ENCODE results near the gene SIN3A.
"Not testable (repeated sequence)": the region's sequence is repeated elsewhere in the genome, so short reads cannot be mapped to it uniquely, and the experiment has no call there.

The SIN3A gene

DNA sequence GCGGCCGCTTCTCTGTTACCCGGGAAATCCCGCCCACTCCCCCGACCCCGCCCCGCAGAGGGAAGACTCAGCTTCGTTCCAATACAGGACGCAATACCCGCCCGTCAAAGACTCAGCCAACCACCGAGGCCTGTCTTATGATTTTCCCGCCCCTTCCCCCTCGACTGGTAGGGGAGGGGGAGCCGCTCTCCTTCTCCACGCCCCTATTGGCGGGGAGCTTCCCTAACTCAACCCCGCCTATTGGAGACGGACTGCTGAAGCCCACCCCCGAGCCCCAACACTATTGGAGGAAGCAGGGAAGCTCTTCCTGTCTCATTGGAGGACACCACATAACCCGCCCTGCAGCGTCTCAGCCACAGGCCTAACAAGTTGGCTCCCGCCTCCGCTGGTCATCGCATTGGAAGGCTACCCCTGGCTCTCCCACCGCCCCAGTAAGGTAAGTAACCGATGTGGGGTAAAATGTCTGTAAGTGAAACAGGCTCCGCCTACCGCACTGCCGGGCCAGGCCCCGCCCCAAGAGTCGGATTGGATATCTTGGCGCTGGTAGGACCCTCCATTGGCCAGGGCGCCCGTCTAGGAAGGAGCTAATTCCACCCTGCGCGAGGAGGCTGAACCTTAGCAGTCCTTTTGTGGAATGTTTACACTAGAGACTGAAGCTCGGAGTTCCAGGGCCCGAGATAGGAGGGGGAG lies at the start of gene SIN3A:
SIN3A (minus strand) TSS at position 17 of the 690 bp plus-strand sequence. CDS start 21,315 bp downstream, outside the sequence.
- peak; percentile 99 for DNase-seq

DNA sequence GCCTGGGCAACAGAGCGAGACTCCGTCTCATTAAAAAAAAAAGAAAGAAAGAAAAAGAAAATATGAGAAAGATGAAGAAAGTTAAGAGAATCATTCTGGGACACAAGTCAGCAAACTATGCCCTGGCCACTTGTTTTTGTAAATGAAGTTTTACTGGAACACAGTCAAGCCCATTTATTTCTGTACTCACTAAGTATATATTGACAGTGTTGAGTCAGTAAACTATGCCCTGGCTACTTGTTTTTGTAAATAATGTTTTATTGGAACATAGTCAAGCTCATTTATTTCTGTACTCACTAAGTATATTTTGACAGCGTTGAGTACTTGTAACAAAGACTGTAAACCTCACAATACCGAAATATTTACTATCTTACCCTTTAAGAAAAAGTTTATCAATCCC lies 42.2 kb upstream of the SIN3A start:
- no peak for DNase-seq

DNA sequence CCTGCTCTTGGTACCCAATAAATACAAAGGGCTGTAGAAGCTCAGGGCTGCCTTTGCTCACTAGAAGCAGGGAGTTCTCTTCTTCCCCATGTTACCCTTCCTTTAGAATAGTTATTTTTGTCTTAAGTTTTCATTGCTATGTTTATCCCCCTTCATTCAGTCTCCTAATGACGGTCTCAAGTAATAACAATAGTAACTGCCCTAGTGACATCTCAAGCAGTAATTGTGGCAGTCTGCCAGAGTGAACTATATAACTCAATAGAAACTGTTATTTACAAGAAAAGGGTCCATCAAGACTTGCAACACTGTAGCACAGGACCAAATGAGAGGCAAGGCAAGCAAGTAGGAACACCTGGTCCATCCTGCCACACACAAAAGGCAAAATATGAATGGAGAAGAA lies 32.5 kb upstream of the SIN3A start:
- no peak for DNase-seq

DNA sequence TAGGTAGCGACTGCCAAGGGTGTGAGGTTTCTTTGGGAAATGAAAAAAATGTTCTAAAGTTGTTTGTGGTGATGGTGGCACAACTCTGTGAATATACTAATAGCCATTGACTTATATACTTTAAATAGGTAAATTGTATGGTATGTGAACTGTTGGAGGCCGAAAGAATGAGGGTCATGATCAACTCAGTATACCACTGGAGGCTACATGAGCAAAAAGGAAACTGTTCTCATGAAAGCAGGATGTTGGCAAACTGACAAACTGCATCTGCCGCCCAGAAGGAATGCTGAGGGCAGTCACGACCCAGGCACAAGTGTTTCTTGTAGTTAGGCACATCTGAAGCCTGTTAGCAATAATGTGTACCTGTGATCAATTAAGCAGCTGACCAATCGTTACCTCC lies 32.1 kb upstream of the SIN3A start:
- not testable (repeated sequence) for DNase-seq

DNA sequence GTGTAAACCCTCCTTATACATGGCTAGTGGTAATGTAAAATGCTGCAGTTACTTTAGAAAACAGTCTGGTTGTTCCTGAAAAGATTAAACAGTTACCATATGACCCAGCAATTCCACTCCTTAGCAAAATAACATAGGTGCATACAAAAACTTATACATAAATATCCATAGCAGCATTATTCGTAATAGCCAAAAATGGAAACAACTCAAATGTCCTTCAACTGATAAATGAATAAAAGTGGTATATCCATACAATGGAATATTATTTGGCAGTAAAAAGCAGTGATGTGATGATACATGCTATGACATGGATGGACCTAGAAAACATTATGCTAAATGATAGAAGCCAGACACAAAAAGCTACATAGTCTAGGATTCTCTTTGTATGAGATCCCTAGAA lies 31.6 kb upstream of the SIN3A start:
- no peak for DNase-seq

DNA sequence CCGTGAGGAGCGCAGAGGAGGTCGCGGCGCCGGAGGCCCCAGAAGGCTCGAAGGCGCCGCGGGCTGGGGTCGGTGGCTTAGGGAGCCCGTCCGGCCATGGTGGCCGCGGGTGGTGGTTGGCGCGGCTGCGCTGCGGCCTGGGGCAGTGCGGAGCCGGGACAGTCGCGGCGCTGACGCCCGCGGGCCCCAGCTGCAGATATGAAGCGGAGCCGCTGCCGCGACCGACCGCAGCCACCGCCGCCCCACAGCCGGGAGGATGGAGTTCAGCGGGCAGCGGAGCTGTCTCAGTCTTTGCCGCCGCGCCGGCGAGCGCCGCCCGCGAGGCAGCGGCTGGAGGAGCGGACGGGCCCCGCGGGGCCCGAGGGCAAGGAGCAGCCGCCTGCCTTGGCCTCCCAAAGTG lies 29.0 kb upstream of the SIN3A start:
- DNase-seq, result not testable (repeated sequence)

DNA sequence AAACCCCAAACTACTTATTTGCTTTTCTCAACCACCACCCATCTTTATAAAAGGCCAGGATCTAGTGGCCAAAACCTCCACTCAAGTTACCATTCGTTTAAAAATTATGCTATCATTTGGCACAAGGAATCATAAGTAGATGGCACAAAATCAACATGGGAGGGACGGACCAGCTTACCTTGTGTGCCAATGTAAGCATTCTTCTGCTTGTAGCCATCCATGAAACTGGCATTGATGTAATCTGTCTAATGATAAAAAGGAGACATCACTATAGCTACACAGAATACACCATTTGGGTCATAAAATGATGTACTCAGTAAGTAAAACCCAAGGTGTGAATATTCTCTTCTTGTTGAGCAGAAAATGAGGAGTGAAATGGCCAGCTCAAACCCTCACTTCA lies 28.2 kb upstream of the SIN3A start:
- DNase-seq, result no peak

DNA sequence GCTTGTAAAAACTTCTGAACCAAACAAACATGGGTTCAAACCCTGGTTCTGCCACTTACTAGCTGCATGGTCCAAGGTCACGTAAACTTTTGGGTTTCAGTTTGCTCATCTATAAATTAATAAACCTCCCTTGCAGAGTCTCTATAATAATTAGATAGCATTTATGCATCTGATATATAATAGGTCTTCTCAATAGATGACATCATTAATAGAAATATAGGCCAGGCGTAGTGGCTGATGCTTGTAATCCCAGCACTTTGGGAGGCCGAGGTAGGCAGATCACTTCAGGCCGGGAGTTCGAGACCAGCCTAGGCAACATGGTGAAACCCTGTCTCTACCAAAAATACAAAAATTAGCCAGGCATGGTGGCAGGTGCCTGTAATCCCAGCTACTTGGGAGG lies 25.6 kb upstream of the SIN3A start:
- not testable (repeated sequence) for DNase-seq

DNA sequence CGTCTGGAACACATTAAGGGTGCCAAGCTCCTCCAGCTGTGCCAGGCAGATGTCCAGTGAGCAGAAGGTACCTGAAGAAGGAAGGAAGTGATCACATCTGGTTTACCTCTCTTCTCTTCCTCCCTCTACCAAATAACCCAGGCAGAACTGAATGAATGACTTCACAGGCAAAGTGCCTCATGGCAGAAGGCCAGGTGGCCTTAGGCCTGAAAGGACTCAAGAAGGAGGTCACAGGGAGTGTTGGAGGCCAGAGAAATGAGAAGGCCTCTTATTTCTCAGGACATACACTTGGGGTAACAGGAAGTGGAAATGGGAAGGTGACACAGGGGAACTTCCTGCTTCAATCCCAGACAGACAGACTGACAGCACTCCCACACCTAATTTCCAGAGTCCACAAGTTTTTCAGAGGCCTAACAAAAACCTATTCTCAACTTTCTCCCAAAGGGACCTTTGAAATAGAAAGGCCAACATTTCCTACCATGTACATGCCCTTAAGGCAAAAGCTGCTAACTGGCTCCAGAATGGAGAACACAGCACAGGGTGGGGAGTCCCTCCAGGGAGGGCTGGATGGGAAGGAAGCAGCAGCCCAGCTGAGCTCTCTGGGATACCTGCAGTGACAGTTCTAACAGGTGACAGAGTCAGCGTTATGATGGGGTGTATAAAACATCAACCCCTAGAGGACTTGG lies 17.6 kb upstream of the SIN3A start:
- DNase-seq, result no peak

DNA sequence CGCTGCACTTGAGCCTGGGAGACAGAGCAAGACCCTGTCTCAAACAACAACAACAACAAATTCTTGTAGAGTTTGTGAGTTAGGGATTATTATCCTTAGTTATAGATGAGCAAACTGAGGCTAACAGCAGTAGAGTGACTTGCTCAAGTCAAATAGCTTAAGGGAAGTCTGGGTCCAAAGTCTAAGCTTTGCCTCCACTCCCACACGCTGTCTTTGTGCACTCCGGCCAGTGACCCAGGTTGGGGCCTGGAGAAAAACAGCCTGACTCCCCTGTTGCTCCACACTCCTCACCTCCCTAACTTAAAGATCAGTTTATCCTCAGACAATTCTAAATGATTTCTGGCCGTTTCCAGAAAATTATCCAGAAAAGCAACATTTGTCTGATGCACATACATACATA lies 9.2 kb upstream of the SIN3A start:
- no peak for DNase-seq

DNA sequence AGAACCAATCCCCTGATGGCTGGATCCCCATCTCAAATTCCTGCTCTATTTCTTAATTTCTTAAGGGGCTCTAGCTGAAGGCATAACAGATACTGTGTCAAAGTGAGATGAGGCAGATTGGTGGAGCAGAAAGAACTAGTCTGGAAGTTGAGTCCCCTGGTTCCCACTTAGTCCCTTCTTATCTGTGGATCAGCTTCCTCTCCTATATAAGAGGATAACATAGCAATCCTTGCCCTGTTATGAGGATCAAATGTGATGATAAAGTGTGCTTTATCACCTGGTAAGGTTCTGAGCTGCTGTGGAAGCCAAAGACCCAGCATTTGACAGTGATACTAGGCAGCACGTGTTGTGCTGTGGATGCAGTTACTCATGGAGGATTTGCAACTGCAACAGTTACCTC lies 8.1 kb upstream of the SIN3A start:
- DNase-seq, result no peak

DNA sequence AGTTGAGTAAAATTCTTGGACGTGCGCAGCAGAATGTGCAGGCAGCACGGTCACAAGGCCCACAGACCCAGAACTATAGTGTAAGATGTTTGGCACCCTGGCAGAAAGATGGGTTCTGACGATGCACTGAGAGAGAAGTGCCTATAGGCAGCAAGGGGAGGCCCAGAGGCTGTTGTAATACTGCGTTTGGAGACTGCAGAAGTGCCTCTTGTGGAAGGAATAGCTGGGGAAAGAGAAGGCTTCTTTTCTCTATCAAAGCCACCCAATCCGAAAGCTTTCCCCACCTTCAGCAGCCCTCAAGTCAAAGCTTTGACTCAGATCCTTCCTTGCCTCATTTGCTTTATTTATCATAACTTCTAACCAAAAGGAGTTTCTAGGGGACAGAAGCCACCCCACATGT lies 5.2 kb upstream of the SIN3A start:
- no peak for DNase-seq

DNA sequence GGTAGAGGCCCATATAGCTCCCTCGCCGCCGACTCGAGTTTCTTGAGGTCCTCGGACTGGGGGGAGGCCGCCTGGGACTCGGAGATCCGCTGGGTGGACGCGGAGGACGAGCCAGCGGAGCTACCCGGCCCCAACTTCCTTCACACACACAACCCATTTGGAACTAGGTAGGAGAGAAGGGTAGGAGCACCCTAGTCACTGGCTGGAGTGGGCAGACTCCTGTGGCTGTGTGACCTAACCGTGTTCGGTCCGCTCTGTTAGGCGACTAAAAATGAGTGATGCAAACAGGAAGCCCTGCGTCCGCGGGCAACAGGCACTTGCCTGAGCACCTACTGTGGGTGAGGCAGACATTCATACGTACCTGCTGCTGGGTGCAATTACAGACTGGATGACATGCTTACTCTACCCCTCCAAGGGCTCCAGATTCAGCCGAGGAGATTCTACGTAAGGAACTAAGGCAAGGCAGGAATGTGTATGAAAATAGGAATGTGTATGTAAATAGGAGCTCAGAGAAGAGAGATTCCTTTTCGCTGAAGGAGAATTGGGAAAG lies 4.6 kb upstream of the SIN3A start:
- DNase-seq, result no peak

DNA sequence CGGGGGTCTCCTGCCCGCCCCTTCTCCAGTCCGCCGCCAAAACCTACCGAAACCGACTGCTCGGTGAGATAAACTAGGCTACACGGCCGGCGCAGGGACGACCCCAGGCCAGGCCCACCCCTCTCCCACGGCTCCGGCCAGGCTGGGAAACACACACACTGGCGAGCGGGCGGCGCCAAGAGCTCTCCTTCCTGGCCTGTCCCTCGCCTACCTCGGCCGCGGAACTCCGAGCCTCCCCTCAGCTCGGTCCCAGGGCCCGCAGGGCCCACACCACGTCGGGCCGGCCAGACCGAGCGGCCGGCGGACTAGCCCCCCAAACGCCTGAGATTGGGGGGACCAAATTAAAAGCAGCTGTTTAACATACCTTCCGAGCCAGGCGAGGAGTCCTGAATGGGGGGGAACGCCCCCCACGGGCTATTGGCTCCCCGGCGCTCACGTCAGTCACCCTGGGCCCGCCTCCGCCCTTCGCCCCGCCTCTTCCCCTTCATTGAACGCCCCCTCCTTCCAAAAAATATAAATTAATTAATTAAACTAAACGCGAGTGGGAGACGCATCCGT lies 4.0 kb upstream of the SIN3A start:
- DNase-seq, result peak; percentile 10

DNA sequence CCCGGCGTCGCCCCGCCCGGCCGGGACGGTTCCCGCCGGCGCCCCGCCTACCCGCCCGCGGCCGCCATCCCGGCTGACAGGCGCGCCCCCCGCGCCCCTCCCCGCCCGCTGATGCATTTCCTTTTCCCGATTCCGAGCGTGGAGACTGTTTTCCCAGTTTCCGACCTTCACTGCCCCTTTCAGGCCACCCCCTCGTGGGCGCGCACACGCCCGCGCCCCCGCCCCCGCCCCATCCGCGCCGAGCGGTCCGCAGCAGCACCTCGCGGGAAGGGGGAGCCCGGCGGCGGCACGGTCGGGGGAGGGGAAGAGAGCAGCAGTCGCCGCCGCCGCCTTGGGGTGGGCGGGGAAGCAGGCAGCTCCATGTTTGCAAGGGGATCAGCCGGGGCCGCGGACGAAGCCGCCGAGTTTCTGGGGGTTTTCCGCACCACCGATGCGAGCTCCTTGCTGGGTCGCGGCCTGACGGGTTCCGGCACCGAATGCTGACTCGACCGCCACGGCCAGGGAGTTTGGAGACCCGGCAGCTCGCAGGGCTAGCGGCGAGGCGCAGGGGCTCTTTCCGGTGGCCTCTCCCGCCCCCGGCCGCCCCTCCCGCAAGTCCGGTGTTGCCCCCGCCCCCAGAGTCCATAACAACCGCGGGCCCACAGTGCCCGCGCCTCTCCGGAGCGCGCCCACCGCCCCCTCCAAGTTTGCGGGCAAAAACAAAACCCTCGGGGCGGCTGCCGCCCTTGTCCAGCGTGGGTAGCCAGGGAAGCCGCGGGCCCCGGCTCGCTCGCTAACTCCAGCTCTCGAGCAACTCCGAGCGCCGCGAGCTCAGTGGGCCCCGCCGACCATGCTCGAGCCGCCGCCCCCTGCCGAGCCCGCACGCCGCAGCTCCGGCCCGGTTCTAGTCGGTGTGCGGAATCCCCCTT lies 3.2 kb upstream of the SIN3A start:
- no peak for DNase-seq

DNA sequence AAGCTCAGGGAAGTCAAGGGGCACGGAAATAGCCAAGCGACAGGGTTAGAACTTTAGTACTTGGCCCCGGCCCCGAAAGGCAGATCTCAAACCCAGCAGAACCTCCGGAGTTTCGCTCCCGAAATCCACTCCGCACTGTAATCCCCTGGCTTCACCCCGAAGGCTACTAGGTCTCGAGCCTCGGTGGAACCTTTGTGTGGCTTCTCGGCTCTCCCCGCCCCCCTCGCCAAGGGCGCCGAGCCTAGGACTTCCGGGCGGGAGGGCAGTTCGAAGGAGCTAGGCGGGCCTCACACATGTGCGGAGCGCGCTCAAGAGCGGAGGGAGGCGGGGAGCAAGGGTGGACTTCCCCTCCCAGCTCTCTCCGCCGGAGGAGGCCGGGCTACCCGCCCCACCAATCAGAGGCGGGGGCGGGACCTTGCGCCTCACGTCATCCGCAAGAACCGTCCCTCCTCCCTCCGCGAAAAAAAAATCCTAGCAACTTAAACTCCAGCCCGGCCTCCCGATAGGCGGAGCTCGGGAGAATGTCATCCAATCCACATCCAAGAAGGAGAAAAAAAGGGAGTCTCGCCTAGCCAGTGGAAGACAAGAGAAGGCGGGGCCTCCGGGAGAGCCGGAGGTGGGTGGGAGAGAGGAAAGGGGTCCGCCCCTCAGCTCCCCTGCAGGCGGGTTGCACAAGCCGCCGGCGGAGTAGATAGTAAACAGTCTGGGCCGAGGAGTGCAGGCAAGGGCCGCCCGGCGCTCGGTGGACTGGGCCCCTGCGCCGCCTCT lies 2.4 kb upstream of the SIN3A start:
- DNase-seq, result peak; percentile 99

DNA sequence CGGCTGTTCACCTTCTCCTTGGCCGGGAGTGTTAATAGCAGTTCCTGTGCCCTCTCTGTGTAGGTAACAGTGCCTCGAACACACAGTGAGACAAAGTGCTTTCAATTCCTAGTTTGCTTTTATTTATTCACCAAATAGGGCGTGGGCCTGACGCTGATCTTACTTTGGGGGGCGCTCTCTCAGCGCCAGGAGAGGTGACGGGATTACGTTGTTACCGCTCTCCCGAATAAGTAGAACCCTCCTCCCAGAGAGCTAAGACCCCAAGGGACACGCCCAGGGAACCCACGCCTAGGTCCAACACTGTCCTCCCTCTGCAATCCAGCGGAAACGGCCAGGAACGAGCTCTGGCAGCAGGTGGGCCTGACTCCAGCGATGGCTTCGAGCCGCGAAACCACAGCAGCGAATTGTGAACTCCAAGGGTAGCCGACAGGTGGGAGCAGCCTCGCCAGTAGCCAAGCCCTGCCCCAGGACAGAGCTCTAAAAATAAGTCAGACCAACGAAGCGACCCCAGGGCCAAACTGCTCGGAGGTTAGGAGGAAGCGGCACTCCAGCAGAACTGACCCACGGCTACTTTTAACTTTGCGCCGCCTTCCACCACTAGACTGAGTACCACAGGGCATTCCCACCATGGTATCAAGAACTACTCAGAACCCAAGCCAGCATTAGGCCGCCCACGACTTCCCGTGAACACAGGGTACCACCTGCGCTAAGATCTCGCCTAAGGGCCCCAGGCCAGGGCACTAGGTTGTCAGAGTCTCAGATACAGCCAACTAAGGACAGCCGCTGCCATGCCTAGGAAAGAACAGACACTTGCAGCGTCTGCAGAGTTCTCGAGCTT lies 1.6 kb upstream of the SIN3A start:
- DNase-seq, result no peak

DNA sequence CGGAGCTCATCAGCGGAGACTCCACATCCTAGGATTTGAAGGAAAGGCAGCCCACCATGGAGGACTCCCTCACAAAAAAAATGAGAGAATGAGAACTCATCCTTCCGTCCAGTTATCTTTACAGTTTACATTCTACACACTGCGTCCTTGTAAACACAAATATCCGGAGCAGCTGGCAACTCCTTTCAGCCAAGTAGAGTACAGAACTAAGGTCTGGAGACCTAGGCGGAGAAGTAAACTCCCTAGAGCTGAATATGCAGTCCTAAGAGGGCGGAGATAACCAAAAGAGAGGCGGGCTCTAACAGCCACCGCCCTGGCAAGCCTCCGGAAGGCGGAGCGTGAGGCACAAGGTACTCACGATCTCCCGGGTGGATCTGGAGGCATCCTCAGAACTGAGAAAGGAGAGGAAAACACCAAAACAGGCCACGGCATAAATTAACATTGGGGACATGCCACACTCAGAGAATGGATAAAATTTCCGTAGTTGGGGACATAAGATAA lies 924 bp upstream of the SIN3A start:
- DNase-seq, result peak; percentile 62

DNA sequence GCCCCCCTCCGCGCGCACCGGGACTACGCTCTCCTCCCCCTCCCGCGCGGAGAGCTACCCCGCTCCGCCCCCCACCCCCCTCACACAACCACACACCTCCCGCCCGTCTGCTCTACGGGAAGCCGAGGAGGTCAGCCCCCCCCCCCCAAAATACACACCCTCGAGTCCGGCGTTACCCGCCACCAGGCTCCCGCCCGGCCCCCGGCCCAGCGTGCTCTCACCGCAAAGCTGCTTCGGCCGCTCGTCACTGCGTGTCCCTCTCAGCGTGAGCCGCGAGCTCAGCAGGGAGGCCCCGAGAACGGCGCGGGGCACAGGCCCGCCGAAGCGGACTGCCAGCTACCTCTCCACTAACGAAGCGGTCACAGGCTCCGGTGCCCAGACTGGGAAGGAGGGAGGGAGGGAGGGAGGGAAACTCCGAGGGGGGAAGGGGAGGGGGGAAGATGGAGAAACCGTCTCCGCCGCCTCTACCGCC lies 252 bp downstream of the SIN3A start:
- DNase-seq, result no peak

DNA sequence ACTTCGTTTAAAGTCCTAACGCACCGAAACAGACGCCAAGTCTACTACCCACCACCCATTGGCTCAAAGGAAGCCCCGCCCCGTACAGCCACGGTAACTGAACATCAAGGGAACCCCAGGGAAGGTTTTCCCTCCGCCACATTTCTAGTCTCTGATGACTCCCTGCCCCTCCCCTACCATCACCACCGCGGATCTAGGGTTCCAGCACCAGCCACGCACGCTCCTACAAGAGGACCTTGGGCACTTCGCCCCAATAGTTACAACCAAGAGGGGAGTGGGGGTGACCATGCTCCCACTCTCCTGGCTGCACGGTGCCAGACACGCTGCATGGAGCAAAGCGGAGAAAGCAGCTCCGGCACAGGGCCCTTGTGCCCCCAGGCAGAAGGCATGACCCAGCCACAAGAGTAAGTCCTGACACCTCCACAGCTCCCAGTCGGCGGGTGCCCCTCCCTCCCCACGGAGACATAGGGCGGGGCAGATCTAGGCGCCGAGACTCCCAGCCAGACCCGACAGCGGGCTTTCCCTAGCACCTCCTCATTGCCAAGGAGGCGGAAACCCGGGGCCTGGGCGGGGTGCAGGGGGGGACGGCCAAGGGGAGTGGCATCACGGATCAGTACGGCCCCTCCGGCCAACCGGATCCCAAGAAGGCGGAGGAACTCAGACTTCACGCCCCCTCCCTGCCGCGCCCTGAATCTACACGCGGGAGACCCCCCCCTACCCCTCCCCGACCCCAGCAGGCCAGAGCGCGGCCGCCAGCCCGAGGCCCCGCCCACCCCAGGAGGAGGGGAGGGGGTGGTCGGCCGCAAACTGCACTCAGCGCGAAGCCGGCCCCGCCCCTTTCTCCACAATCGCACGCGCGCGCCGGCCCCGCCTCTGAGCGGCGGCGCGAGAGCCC lies 936 bp downstream of the SIN3A start:
- peak; percentile 91 for DNase-seq

Data from NCI-H446 treated with DMSO at 0.1 percent for 48 hours (cell line).